Stimulated activated CD4-positive, alpha-beta T cell treated with anti-CD3 and anti-CD28 coated beads, Interleukin-15, amount 100 ng/mL, for 1 hour (primary cell): ENCODE data around the gene NDC1.
"Not testable (repeated sequence)": the region's sequence is repeated elsewhere in the genome, so short reads cannot be mapped to it uniquely, and the experiment has no call there.

Experiments used
- DNase-seq, 2 donors: peaks; one replicate each; pipeline ENCODE4 v3.0.0-alpha.2; 2020; ENCODE audit warnings: low read depth in 1 of 2, low spot score in 1 of 2

The NDC1 gene

GRCh38 chr1:53766194-53766742 is 71.8 kb downstream of the NDC1 start:
- no peak for DNase-seq

GRCh38 chr1:53765657-53766056 is 72.4 kb downstream of the NDC1 start:
- no peak for DNase-seq

- DNase-seq, result no peak
Measured at GRCh38 chr1:53763911-53764310, 74.2 kb downstream of the NDC1 start.

- no peak for DNase-seq
Measured at GRCh38 chr1:53763461-53763860, 74.6 kb downstream of the NDC1 start.

- not testable (repeated sequence) for DNase-seq
Measured at GRCh38 chr1:53760497-53760896, 77.6 kb downstream of the NDC1 start.

- DNase-seq, result no peak
Measured at GRCh38 chr1:53755874-53756273, 82.2 kb downstream of the NDC1 start.

GRCh38 chr1:53754484-53755312 is 83.4 kb downstream of the NDC1 start:
- no peak for DNase-seq

- DNase-seq, result no peak
Measured at GRCh38 chr1:53752281-53752680, 85.8 kb downstream of the NDC1 start.

- no peak for DNase-seq
Measured at GRCh38 chr1:53747841-53748240, 90.3 kb downstream of the NDC1 start.

GRCh38 chr1:53740621-53741105 is 97.4 kb downstream of the NDC1 start:
- DNase-seq, result no peak

GRCh38 chr1:53739109-53739681 is 98.9 kb downstream of the NDC1 start, which contains the start of gene GLIS1:
TSS of gene GLIS1 (minus strand) at chr1:53739164. CDS start at chr1:53738064, 1,100 bp downstream.
- peak in 1 of 2 donors; percentile 28 for DNase-seq

GRCh38 chr1:53738205-53739108 is 99.6 kb downstream of the NDC1 start:
- no peak for DNase-seq

- no peak for DNase-seq
Measured at GRCh38 chr1:53737648-53738204, 100.4 kb downstream of the NDC1 start.

GRCh38 chr1:53736290-53736689 is 101.8 kb downstream of the NDC1 start:
- DNase-seq, result no peak

- DNase-seq, result no peak
Measured at GRCh38 chr1:53735681-53736080, 102.4 kb downstream of the NDC1 start.

- DNase-seq, result no peak
Measured at GRCh38 chr1:53735261-53735660, 102.8 kb downstream of the NDC1 start.

- DNase-seq, result no peak
Measured at GRCh38 chr1:53734650-53735211, 103.4 kb downstream of the NDC1 start.

GRCh38 chr1:53733975-53734649 is 104.0 kb downstream of the NDC1 start:
- DNase-seq, result no peak

GRCh38 chr1:53733447-53733931 is 104.6 kb downstream of the NDC1 start:
- no peak for DNase-seq

GRCh38 chr1:53732912-53733317 is 105.2 kb downstream of the NDC1 start:
- no peak for DNase-seq
